ENCODE data around the gene TAS2R46. TPM values are rescaled to one million over a fixed set of nuclear protein-coding genes. Genes with fewer than 3 reads are reported as not detected.

Gene TAS2R46
- total RNA-seq, 4 donors from 2014 or later: 5.5 to 8.7 TPM; not detected in 2

DNA sequence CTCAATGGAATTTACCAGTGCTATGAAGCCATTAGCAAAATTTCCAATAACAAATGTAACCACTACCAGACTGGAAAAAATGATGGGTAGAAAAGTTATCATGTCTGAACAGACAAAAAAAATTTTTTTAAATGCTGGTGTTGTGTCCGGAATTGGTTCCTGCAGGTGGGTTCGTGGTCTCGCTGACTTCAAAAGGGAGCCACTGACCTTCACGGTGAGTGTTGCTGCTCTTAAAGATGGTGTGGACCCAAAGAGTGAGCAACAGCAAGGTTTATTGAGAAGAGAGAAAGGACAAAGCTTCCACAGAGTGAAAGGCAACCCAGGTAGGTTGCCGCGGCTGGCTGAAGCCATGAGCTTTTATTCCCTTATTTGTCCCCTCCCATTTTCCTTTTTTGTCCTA is 30.0 kb upstream of the TAS2R46 start, which contains the start of gene TAS2R43:
Gene TAS2R43 (minus strand): TSS at position 186 of the 400 bp plus-strand sequence. CDS start 84 bp downstream, at position 102.
- intact Hi-C loops (cut with DNase I; ENCODE audit: low total_unique reads): loop anchor here (10.0 kb wide), 1 partner anchor 57 kb away; the partner anchor contains the start of gene TAS2R31

DNA sequence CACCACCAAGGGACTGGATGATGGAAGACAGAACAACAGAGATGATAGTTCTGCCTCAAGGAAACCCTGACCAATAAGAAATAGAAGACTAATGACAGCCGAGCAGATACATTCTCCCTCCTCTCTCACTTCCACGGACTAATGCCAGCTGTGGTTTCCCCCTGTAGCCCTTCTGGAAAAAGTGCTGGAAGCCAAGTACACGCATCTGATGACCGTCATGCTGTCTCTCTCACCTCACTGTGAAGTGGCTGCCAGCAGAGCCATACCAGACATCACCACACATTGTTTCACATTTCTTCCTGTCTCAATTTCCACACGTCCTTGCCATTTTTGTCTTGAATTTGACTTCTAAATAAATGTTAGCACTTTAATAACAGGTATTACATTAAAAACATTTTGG is 27.2 kb upstream of the TAS2R46 start:
- Histone ChIP-seq H3K4me3 (no peak overlapping the region), H3K36me3 (no peaks in the 10 kb centered on the region), H3K27ac (no peak overlapping the region), H3K4me1 (no peaks in the 10 kb centered on the region), H3K27me3 (no peaks in the 10 kb centered on the region), H3K9me3 (no peaks in the 10 kb centered on the region)
- TF ChIP-seq POLR2A (IDR thresholded peaks at IDR 0.05): no peak
- no peak for TF ChIP-seq CTCF (IDR thresholded peaks at IDR 0.05)
- no peak for DNase-seq
- intact Hi-C loops (cut with DNase I; ENCODE audit: low total_unique reads): no loop called here

More for the DNA sequence above, 30.0 kb upstream of the TAS2R46 start, which contains the start of gene TAS2R43:
- H3K4me3 ChIP-seq: no peak within 1 kb of the TSS
- H3K9me3 ChIP-seq: no peaks in the 10 kb centered on the region
- H3K27me3 ChIP-seq: no peaks in the 10 kb centered on the region
- no peak within 1 kb of the TSS for H3K27ac ChIP-seq
- no peaks in the 10 kb centered on the region for H3K36me3 ChIP-seq
- no peak for TF ChIP-seq CTCF (IDR thresholded peaks at IDR 0.05)
- TF ChIP-seq POLR2A (IDR thresholded peaks at IDR 0.05): no peak
- H3K4me1 ChIP-seq: no peaks in the 10 kb centered on the region
- DNase-seq: no peak

GRCh38 chr12:11085419-11085818 is 23.3 kb upstream of the TAS2R46 start:
- intact Hi-C loops (cut with DNase I; ENCODE audit: low total_unique reads): no loop called here
- no peaks in the 10 kb centered on the region for H3K27me3 ChIP-seq
- TF ChIP-seq POLR2A (IDR thresholded peaks at IDR 0.05) (no peak), CTCF (IDR thresholded peaks at IDR 0.05) (no peak)
- DNase-seq: no peak
- no peaks in the 10 kb centered on the region for H3K4me1 ChIP-seq
- H3K9me3 ChIP-seq: no peaks in the 10 kb centered on the region
- no peak overlapping the region for H3K4me3 ChIP-seq
- H3K27ac ChIP-seq: no peak overlapping the region
- H3K36me3 ChIP-seq: no peaks in the 10 kb centered on the region

DNA sequence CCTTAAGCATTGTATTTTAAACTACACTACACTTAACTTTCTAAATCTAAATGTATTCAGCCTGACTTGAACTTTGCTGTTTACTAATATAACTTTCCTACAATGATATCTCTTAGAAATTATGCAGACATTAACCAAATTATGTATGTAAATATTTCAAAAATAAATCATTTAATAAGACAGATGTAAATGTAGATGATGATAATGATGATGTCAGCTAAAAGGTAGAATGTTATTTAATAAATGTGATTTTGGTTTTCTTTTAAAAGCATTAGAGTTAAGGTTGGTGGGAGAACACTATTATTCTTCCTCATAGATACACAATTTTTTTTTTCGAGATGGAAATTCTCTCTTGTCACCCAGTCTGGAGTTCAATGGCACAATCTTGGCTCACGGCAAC is 19.9 kb upstream of the TAS2R46 start:
- Histone ChIP-seq H3K4me1 (no peaks in the 10 kb centered on the region), H3K27me3 (no peaks in the 10 kb centered on the region), H3K36me3 (no peaks in the 10 kb centered on the region), H3K9me3 (no peaks in the 10 kb centered on the region), H3K27ac (no peak overlapping the region), H3K4me3 (no peak overlapping the region)
- intact Hi-C loops (cut with DNase I; ENCODE audit: low total_unique reads): no loop called here
- TF ChIP-seq CTCF (IDR thresholded peaks at IDR 0.05): no peak
- TF ChIP-seq POLR2A (IDR thresholded peaks at IDR 0.05): no peak
- no peak for DNase-seq

DNA sequence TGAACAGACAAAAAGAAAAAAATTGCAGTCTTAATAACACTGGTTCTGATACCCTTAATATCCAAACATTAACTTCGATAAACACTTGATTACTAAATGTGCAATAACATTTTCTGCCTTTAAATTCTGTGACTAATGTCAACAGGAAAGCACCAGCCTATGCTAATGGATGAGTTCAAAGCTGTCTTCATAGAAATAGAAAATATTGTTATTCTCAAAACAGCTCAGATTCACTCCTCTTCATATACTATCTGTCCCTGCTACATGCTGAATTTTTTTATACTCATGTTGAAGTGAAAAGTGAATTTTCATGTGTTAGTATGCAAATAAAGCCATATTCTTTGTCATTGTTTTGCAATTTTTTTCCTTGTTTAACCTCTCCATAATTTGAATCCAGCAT is 16.2 kb upstream of the TAS2R46 start:
- TF ChIP-seq POLR2A (IDR thresholded peaks at IDR 0.05): no peak
- no peak for TF ChIP-seq CTCF (IDR thresholded peaks at IDR 0.05)
- intact Hi-C loops (cut with DNase I; ENCODE audit: low total_unique reads): no loop called here
- Histone ChIP-seq H3K4me3 (no peak overlapping the region), H3K27ac (no peak overlapping the region), H3K9me3 (no peaks in the 10 kb centered on the region), H3K36me3 (no peaks in the 10 kb centered on the region), H3K4me1 (no peaks in the 10 kb centered on the region), H3K27me3 (no peaks in the 10 kb centered on the region)
- DNase-seq: no peak

Measured in uterus (tissue), 4 donors.